SK-N-SH (cell line): ENCODE data around the gene CDKAL1. TPM values are rescaled to one million over a fixed set of nuclear protein-coding genes. Genes with fewer than 3 reads are reported as not detected.

Experiments used
- CTCF ChIA-PET: fragments of 300-600, 350-600 bp; formaldehyde crosslinking; extraction: SDS; loops from one replicate; lab custom pipeline; 2021; lab: Yijun Ruan, JAX
- POLR2A ChIA-PET: fragments of 350-600 bp; sonication (Branson Sonifier 250); formaldehyde crosslinking; extraction: SDS; loops from one replicate; lab custom pipeline; 2020; ENCODE audit warnings: antibody characterized with exemption, inconsistent platforms; lab: Yijun Ruan, JAX
- DNase-seq: peaks from one replicate; pipeline ENCODE4 v3.0.0; 2012
- H2AFZ ChIP-seq: fragments of 200-600 bp; sonication (generic); 2 replicates; pipeline ENCODE4 v1.8.1; 2016; ENCODE audit warnings: antibody characterized with exemption, mild to moderate bottlenecking, low read depth
- H3F3A ChIP-seq: fragments of 200-600 bp; sonication (generic); replicated peaks from 2 replicates; pipeline ENCODE3; 2016; ENCODE audit warnings: antibody characterized with exemption, mild to moderate bottlenecking; ENCODE audit not compliant: insufficient read depth
- H3K27ac ChIP-seq, 2 experiments: fragments of 200-500 bp in 1 of 2; fragments of 200-600 bp in 1 of 2; sonication (Bioruptor generic) in 1 of 2; sonication (generic), shearing (Covaris generic) in 1 of 2; 2 replicates each; pipeline versions ENCODE4 v1.5.1 to v1.6.1; 2014 to 2016; ENCODE audit warnings: low read depth in 2 of 2, inconsistent platforms in 1 of 2, low read length in 1 of 2, mild to moderate bottlenecking in 1 of 2, mixed read lengths in 1 of 2
- H3K27me3 ChIP-seq: fragments of 200-600 bp; sonication (generic), shearing (Covaris generic); 2 replicates; pipeline ENCODE4 v1.6.1; 2016; ENCODE audit warnings: mixed run types; ENCODE audit not compliant: insufficient read depth
- H3K36me3 ChIP-seq, 2 experiments: fragments of 200-500 bp in 1 of 2; fragments of 200-600 bp in 1 of 2; sonication (Bioruptor generic) in 1 of 2; sonication (generic) in 1 of 2; replicated peaks in 1 of 2; 2 replicates each; pipeline versions ENCODE3 to v1.5.1; 2014 to 2016; ENCODE audit warnings: low read length in 1 of 2, mild to moderate bottlenecking in 1 of 2; ENCODE audit not compliant: insufficient read depth in 2 of 2, control insufficient read depth in 1 of 2
- H3K4me1 ChIP-seq, 2 experiments: fragments of 200-500 bp in 1 of 2; fragments of 200-600 bp in 1 of 2; sonication (Bioruptor generic) in 1 of 2; sonication (generic), shearing (Covaris generic) in 1 of 2; 2 replicates each; pipeline versions ENCODE4 v1.5.1 to v1.6.1; 2014 to 2016; ENCODE audit warnings: low read depth in 1 of 2, low read length in 1 of 2, mixed run types in 1 of 2; ENCODE audit not compliant: insufficient read depth in 2 of 2, control insufficient read depth in 1 of 2
- H3K4me2 ChIP-seq: fragments of 200-600 bp; sonication (generic), shearing (Covaris generic); 2 replicates; pipeline ENCODE4 v1.6.1; 2017; ENCODE audit warnings: mixed run types
- H3K4me3 ChIP-seq, 2 experiments: fragments of 200-500 bp in 1 of 2; fragments of 200-600 bp in 1 of 2; sonication (Bioruptor generic) in 1 of 2; sonication (generic), shearing (Covaris generic) in 1 of 2; 2 replicates each; pipeline versions ENCODE4 v1.5.1 to v1.8.1; 2014 to 2016; ENCODE audit warnings: low read depth in 2 of 2, inconsistent platforms in 1 of 2, low read length in 1 of 2, mild to moderate bottlenecking in 1 of 2, mixed read lengths in 1 of 2, moderate library complexity in 1 of 2
- H3K79me2 ChIP-seq: fragments of 200-600 bp; sonication (generic); 2 replicates; pipeline ENCODE4 v1.8.1; 2017; ENCODE audit warnings: mild to moderate bottlenecking; ENCODE audit not compliant: insufficient read depth
- H3K9ac ChIP-seq: fragments of 200-600 bp; sonication (generic); 2 replicates; pipeline ENCODE4 v1.6.1; 2017; ENCODE audit warnings: mixed run types
- H3K9me2 ChIP-seq: fragments of 200-600 bp; sonication (generic); 2 replicates; pipeline ENCODE4 v1.6.1; 2017; ENCODE audit warnings: mixed run types
- H3K9me3 ChIP-seq: fragments of 200-600 bp; sonication (generic); 2 replicates; pipeline ENCODE4 v1.6.1; 2017; ENCODE audit warnings: mixed run types, mild to moderate bottlenecking, moderate library complexity
- H4K20me1 ChIP-seq: fragments of 200-600 bp; sonication (generic); 2 replicates; pipeline ENCODE4 v1.6.1; 2017; ENCODE audit warnings: mild to moderate bottlenecking, mixed run types; ENCODE audit not compliant: insufficient read depth
- ELF1 ChIP-seq: IDR thresholded peaks from 2 replicates; pipeline ENCODE4 v1.4.0; 2012
- EP300 ChIP-seq, 2 experiments: IDR thresholded peaks; 2 replicates each; pipeline versions ENCODE4 v1.4.0 to v1.6.1; 2012; ENCODE audit warnings: borderline replicate concordance in 1 of 2, low read depth in 1 of 2, low read length in 1 of 2
- FOSL2 ChIP-seq: IDR thresholded peaks from 2 replicates; pipeline ENCODE4 v1.4.0; 2012; ENCODE audit warnings: low read depth, mild to moderate bottlenecking, moderate library complexity, borderline replicate concordance
- FOXJ3 ChIP-seq: sonication (generic); formaldehyde crosslinking; IDR thresholded peaks from 2 replicates; pipeline ENCODE4 v1.5.1; 2020; ENCODE audit warnings: mild to moderate bottlenecking, missing genetic modification reagents
- FOXM1 ChIP-seq: IDR thresholded peaks from 2 replicates; pipeline ENCODE4 v1.4.0; 2012; ENCODE audit warnings: low read depth, mild to moderate bottlenecking
- JUND ChIP-seq: IDR thresholded peaks from 2 replicates; pipeline ENCODE4 v1.4.0; 2012
- NFIC ChIP-seq: IDR thresholded peaks from 2 replicates; pipeline ENCODE4 v1.4.0; 2012; ENCODE audit warnings: borderline replicate concordance
- RAD21 ChIP-seq: IDR thresholded peaks from 2 replicates; pipeline ENCODE4 v1.6.1; 2012; ENCODE audit warnings: mild to moderate bottlenecking, low read length
- RXRA ChIP-seq: IDR thresholded peaks from 2 replicates; pipeline ENCODE4 v1.4.0; 2012; ENCODE audit warnings: low read depth, mild to moderate bottlenecking, borderline replicate concordance
- SIN3A ChIP-seq: IDR thresholded peaks from 2 replicates; pipeline ENCODE4 v1.6.1; 2012; ENCODE audit warnings: low read depth, mild to moderate bottlenecking, low read length, moderate library complexity, borderline replicate concordance
- TCF12 ChIP-seq: IDR thresholded peaks from 2 replicates; pipeline ENCODE4 v1.4.0; 2012
- TEAD4 ChIP-seq: IDR thresholded peaks from 2 replicates; pipeline ENCODE4 v1.4.0; 2012; ENCODE audit warnings: mild to moderate bottlenecking, borderline replicate concordance; ENCODE audit not compliant: insufficient read depth
- USF1 ChIP-seq: IDR thresholded peaks from 2 replicates; pipeline ENCODE4 v1.4.0; 2012; ENCODE audit warnings: low read depth, borderline replicate concordance
- YY1 ChIP-seq: IDR thresholded peaks from 2 replicates; pipeline ENCODE4 v1.4.0; 2012; ENCODE audit warnings: low read depth, mild to moderate bottlenecking
- WGBS: methylation state at CpG from one replicate; pipeline ENCODE4 v1.1.6; 2017; ENCODE audit warnings: low lambda C conversion rate; 5-methylcytosine and 5-hydroxymethylcytosine counted together
- polyA plus RNA-seq, 3 experiments: library from polyadenylated mRNA; depleted of rRNA; stranded (reverse); fragments of >200 nt; gene quantifications; 2 replicates each; pipeline ENCODE4 v1.2.3, GENCODE V29; 2012
- TF ChIP-seq, protein P1 (sequence below): fragments of 150-350 bp; IDR thresholded peaks from 2 replicates; pipeline ENCODE4 v1.6.1; 2017; ENCODE audit warnings: antibody characterized with exemption, low read length, low read depth, borderline replicate concordance
- TF ChIP-seq, protein P2 (sequence below): IDR thresholded peaks from 2 replicates; pipeline ENCODE4; 2012
- TF ChIP-seq, protein P3 (sequence below): IDR thresholded peaks from 2 replicates; pipeline ENCODE4 v1.4.0; 2012; ENCODE audit warnings: low read depth, borderline replicate concordance

The CDKAL1 gene
- polyA plus RNA-seq, 1 of the 3 experiments (the other 2 are of a cell fraction) = 2.6 TPM

GRCh38 chr6:21109391-21110178, 575.3 kb downstream of the CDKAL1 start:
- peak overlapping the region; percentile 32 for H2AFZ ChIP-seq
- peaks cover 13% of the 10 kb centered on the region for H3F3A ChIP-seq
- DNase-seq = no peak
- H3K79me2 ChIP-seq = no peaks in the 10 kb centered on the region
- WGBS = 23% methylated on average over 5 of the region's 5 CpGs
- peak overlapping the region; percentile 26; the same call in 1 of the 2 replicates for H3K4me2 ChIP-seq
- no peaks in the 10 kb centered on the region for H3K9me2 ChIP-seq
- H3K36me3 ChIP-seq = no peaks in the 10 kb centered on the region
- H3K4me3 ChIP-seq = peak overlapping the region in 1 of 2 experiments; percentile 35; a peak in 1 of 4 replicates
- H3K27ac ChIP-seq = peak overlapping the region; percentile 63 to 69; a peak in 3 of 4 replicates
- TF ChIP-seq JUND (peak; percentile 84), YY1 (no peak), FOXM1 (no peak), FOSL2 (peak; percentile 59; the same call in 1 of the 2 replicates), ELF1 (no peak), TEAD4 (peak; percentile 68; the same call in 1 of the 2 replicates), RAD21 (no peak), NFIC (peak; percentile 68; the same call in 1 of the 2 replicates), SIN3A (no peak), FOXJ3 (CRISPR knock-in tag) (no peak), TCF12 (peak; percentile 63; the same call in 1 of the 2 replicates), USF1 (no peak), RXRA (no peak), EP300 (IDR thresholded peaks at IDR 0.05; ENCODE audit: borderline replicate concordance in 1 of 2, low read depth in 1 of 2, low read length in 1 of 2) (peak in 1 of 2 experiments; percentile 69; a peak in 1 of 4 replicates)
- TF ChIP-seq, protein P1, sequence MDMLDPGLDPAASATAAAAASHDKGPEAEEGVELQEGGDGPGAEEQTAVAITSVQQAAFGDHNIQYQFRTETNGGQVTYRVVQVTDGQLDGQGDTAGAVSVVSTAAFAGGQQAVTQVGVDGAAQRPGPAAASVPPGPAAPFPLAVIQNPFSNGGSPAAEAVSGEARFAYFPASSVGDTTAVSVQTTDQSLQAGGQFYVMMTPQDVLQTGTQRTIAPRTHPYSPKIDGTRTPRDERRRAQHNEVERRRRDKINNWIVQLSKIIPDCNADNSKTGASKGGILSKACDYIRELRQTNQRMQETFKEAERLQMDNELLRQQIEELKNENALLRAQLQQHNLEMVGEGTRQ = no peak
- TF ChIP-seq, protein P2, sequence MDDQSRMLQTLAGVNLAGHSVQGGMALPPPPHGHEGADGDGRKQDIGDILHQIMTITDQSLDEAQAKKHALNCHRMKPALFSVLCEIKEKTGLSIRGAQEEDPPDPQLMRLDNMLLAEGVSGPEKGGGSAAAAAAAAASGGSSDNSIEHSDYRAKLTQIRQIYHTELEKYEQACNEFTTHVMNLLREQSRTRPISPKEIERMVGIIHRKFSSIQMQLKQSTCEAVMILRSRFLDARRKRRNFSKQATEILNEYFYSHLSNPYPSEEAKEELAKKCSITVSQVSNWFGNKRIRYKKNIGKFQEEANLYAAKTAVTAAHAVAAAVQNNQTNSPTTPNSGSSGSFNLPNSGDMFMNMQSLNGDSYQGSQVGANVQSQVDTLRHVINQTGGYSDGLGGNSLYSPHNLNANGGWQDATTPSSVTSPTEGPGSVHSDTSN = peak; percentile 85
- TF ChIP-seq, protein P3, sequence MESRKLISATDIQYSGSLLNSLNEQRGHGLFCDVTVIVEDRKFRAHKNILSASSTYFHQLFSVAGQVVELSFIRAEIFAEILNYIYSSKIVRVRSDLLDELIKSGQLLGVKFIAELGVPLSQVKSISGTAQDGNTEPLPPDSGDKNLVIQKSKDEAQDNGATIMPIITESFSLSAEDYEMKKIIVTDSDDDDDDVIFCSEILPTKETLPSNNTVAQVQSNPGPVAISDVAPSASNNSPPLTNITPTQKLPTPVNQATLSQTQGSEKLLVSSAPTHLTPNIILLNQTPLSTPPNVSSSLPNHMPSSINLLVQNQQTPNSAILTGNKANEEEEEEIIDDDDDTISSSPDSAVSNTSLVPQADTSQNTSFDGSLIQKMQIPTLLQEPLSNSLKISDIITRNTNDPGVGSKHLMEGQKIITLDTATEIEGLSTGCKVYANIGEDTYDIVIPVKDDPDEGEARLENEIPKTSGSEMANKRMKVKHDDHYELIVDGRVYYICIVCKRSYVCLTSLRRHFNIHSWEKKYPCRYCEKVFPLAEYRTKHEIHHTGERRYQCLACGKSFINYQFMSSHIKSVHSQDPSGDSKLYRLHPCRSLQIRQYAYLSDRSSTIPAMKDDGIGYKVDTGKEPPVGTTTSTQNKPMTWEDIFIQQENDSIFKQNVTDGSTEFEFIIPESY = no peak
- H3K9me3 ChIP-seq = no peaks in the 10 kb centered on the region
- H4K20me1 ChIP-seq = no peaks in the 10 kb centered on the region
- no peak overlapping the region; the same call in 1 of the 2 replicates for H3K9ac ChIP-seq
- ChIA-PET POLR2A (no interaction called here), CTCF (no interaction called here)
- H3K27me3 ChIP-seq = no peaks in the 10 kb centered on the region
- peaks cover 12 to 15% of the 10 kb centered on the region in 2 experiments; a peak in 3 of 4 replicates for H3K4me1 ChIP-seq
